ENCODE results near the gene RAPGEF4. TPM values are rescaled to one million over a fixed set of nuclear protein-coding genes. Genes with fewer than 3 reads are reported as not detected.

RAPGEF4 gene
- total RNA-seq, 1 experiment from 2014 or later: 0.98 TPM

- no peaks in the 10 kb centered on the region for H3K36me3 Mint-ChIP-seq (ENCODE audit: insufficient read depth, unreplicated experiment)
- POLR2A ChIA-PET: interaction anchor here (0.6 kb wide), 1 partner anchor 7 kb away, joined by 3 read pairs; no protein-coding TSS in a partner anchor
Measured at GRCh38 chr2:172725284-172725683, 10.4 kb upstream of the RAPGEF4 start.

GRCh38 chr2:172725746-172726145 lies 9.9 kb upstream of the RAPGEF4 start:
- no peak for TF ChIP-seq CTCF (IDR thresholded peaks at IDR 0.05; ENCODE audit: insufficient read depth in 1 of 2, low read depth in 1 of 2, low read length in 1 of 2, severe bottlenecking in 1 of 2, unreplicated experiment in 1 of 2)
- no peak overlapping the region for H3K27ac Mint-ChIP-seq (ENCODE audit: unreplicated experiment)
- Histone ChIP-seq H3K9me3 (no peaks in the 10 kb centered on the region), H3K4me3 (ENCODE audit: low read depth, low read length) (no peak overlapping the region), H3K4me1 (peaks cover 11% of the 10 kb centered on the region), H3K27me3 (replicated peaks; ENCODE audit: control insufficient read depth, insufficient read depth, low read length) (no peaks in the 10 kb centered on the region), H3K36me3 (ENCODE audit: control insufficient read depth, insufficient read depth, low read length) (no peaks in the 10 kb centered on the region)
- POLR2A ChIA-PET: interaction anchor here (0.6 kb wide), 1 partner anchor 8 kb away, joined by 3 read pairs; no protein-coding TSS in a partner anchor
- H3K36me3 Mint-ChIP-seq (ENCODE audit: insufficient read depth, unreplicated experiment): no peaks in the 10 kb centered on the region
- H3K27me3 Mint-ChIP-seq (ENCODE audit: insufficient read depth, unreplicated experiment): peaks cover 2% of the 10 kb centered on the region
- no peaks in the 10 kb centered on the region for H3K9me3 Mint-ChIP-seq (ENCODE audit: unreplicated experiment)
- intact Hi-C loops (cut with micrococcal nuclease; ENCODE audit: unreplicated experiment): no loop called here
- peaks cover 4% of the 10 kb centered on the region for H3K4me1 Mint-ChIP-seq (ENCODE audit: low read depth, unreplicated experiment)
- H3K4me3 Mint-ChIP-seq (ENCODE audit: unreplicated experiment): no peak overlapping the region
- no TSS peak for BruUV-seq (replicated peaks)
- CTCF ChIA-PET: no interaction called here
- DNase-seq: no peak

More at GRCh38 chr2:172725284-172725683, 10.4 kb upstream of the RAPGEF4 start:
- Mint-ChIP-seq H3K9me3 (ENCODE audit: unreplicated experiment) (no peaks in the 10 kb centered on the region), H3K27ac (ENCODE audit: unreplicated experiment) (no peak overlapping the region), H3K4me1 (ENCODE audit: low read depth, unreplicated experiment) (peaks cover 4% of the 10 kb centered on the region), H3K27me3 (ENCODE audit: insufficient read depth, unreplicated experiment) (peaks cover 6% of the 10 kb centered on the region), H3K4me3 (ENCODE audit: unreplicated experiment) (no peak overlapping the region)
- no peaks in the 10 kb centered on the region for H3K9me3 ChIP-seq
- peaks cover 11% of the 10 kb centered on the region for H3K4me1 ChIP-seq
- H3K36me3 ChIP-seq (ENCODE audit: control insufficient read depth, insufficient read depth, low read length): no peaks in the 10 kb centered on the region
- BruUV-seq (replicated peaks): no TSS peak
- intact Hi-C loops (cut with micrococcal nuclease; ENCODE audit: unreplicated experiment): no loop called here
- CTCF ChIA-PET: no interaction called here
- no peak for TF ChIP-seq CTCF (IDR thresholded peaks at IDR 0.05; ENCODE audit: insufficient read depth in 1 of 2, low read depth in 1 of 2, low read length in 1 of 2, severe bottlenecking in 1 of 2, unreplicated experiment in 1 of 2)
- H3K4me3 ChIP-seq (ENCODE audit: low read depth, low read length): no peak overlapping the region
- H3K27me3 ChIP-seq (replicated peaks; ENCODE audit: control insufficient read depth, insufficient read depth, low read length): no peaks in the 10 kb centered on the region
- no peak for DNase-seq

- H3K36me3 ChIP-seq (ENCODE audit: control insufficient read depth, insufficient read depth, low read length): no peaks in the 10 kb centered on the region
- ChIA-PET POLR2A (no interaction called here), CTCF (no interaction called here)
- H3K4me1 Mint-ChIP-seq (ENCODE audit: low read depth, unreplicated experiment): peaks cover 4% of the 10 kb centered on the region
- no peaks in the 10 kb centered on the region for H3K9me3 Mint-ChIP-seq (ENCODE audit: unreplicated experiment)
- no peak overlapping the region for H3K4me3 ChIP-seq (ENCODE audit: low read depth, low read length)
- H3K36me3 Mint-ChIP-seq (ENCODE audit: insufficient read depth, unreplicated experiment): no peaks in the 10 kb centered on the region
- intact Hi-C loops (cut with micrococcal nuclease; ENCODE audit: unreplicated experiment): no loop called here
- H3K4me3 Mint-ChIP-seq (ENCODE audit: unreplicated experiment): no peak overlapping the region
- no peak overlapping the region for H3K27ac Mint-ChIP-seq (ENCODE audit: unreplicated experiment)
- DNase-seq: peak; percentile 38 to 50
- H3K27me3 ChIP-seq (replicated peaks; ENCODE audit: control insufficient read depth, insufficient read depth, low read length): no peaks in the 10 kb centered on the region
- no TSS peak for BruUV-seq (replicated peaks)
- peaks cover 11% of the 10 kb centered on the region for H3K4me1 ChIP-seq
- no peak for TF ChIP-seq CTCF (IDR thresholded peaks at IDR 0.05; ENCODE audit: insufficient read depth in 1 of 2, low read depth in 1 of 2, low read length in 1 of 2, severe bottlenecking in 1 of 2, unreplicated experiment in 1 of 2)
- peaks cover 3% of the 10 kb centered on the region for H3K27me3 Mint-ChIP-seq (ENCODE audit: insufficient read depth, unreplicated experiment)
- H3K9me3 ChIP-seq: no peaks in the 10 kb centered on the region
Measured at GRCh38 chr2:172726172-172726735, 9.4 kb upstream of the RAPGEF4 start.
